ENCODE measurements around the gene LENG8.

DNA sequence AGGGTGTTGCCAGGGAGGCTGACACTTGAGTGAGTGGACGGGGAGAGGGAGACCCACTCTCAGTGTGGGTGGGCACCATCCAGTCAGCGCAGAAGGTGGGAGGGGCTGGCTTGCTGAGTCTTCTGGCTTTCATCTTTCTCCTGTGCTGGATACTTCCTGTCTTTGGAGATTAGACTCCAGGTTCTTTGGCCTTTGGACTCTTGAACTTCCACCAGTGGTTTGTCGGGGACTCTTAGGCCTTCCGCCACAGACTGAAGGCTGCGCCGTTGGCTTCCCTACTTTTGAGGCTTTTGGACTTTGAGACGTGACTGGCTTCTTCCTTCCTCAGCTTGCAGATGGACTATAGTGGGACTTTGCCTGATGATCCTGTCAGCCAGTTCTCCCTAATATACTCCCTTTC is 4.3 kb upstream of the LENG8 start:
- TF ChIP-seq, protein P1, sequence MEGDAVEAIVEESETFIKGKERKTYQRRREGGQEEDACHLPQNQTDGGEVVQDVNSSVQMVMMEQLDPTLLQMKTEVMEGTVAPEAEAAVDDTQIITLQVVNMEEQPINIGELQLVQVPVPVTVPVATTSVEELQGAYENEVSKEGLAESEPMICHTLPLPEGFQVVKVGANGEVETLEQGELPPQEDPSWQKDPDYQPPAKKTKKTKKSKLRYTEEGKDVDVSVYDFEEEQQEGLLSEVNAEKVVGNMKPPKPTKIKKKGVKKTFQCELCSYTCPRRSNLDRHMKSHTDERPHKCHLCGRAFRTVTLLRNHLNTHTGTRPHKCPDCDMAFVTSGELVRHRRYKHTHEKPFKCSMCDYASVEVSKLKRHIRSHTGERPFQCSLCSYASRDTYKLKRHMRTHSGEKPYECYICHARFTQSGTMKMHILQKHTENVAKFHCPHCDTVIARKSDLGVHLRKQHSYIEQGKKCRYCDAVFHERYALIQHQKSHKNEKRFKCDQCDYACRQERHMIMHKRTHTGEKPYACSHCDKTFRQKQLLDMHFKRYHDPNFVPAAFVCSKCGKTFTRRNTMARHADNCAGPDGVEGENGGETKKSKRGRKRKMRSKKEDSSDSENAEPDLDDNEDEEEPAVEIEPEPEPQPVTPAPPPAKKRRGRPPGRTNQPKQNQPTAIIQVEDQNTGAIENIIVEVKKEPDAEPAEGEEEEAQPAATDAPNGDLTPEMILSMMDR (IDR thresholded peaks at IDR 0.05) = no peak
- peak in 1 of 2 donors; percentile 42 for TF ChIP-seq POLR2A (IDR thresholded peaks at IDR 0.05)

All from Peyer's patch (tissue), 4 donors.